GM10248 (cell line): ENCODE results near the gene ORM2.

ENCODE experiments used
- CTCF ChIA-PET: fragments of 300-600 bp; sonication (Branson Sonifier 250); formaldehyde crosslinking; extraction: SDS; loops from one replicate; lab custom pipeline; 2021; ENCODE audit warnings: antibody characterized with exemption; lab: Yijun Ruan, JAX
- POLR2A ChIA-PET: fragments of 350-650 bp; sonication (Branson Sonifier 250); formaldehyde crosslinking; extraction: SDS; loops from one replicate; lab custom pipeline; 2020; ENCODE audit warnings: antibody characterized with exemption; lab: Yijun Ruan, JAX
- DNase-seq: peaks from one replicate; pipeline ENCODE4 v3.0.0; 2012; ENCODE audit errors: extremely low spot score
- CTCF ChIP-seq: IDR thresholded peaks from 2 replicates; pipeline ENCODE4 v1.5.1; 2012; ENCODE audit warnings: mild to moderate bottlenecking, low read depth; ENCODE audit errors: extremely low read depth, missing control alignments, control extremely low read depth

The ORM2 gene

DNA sequence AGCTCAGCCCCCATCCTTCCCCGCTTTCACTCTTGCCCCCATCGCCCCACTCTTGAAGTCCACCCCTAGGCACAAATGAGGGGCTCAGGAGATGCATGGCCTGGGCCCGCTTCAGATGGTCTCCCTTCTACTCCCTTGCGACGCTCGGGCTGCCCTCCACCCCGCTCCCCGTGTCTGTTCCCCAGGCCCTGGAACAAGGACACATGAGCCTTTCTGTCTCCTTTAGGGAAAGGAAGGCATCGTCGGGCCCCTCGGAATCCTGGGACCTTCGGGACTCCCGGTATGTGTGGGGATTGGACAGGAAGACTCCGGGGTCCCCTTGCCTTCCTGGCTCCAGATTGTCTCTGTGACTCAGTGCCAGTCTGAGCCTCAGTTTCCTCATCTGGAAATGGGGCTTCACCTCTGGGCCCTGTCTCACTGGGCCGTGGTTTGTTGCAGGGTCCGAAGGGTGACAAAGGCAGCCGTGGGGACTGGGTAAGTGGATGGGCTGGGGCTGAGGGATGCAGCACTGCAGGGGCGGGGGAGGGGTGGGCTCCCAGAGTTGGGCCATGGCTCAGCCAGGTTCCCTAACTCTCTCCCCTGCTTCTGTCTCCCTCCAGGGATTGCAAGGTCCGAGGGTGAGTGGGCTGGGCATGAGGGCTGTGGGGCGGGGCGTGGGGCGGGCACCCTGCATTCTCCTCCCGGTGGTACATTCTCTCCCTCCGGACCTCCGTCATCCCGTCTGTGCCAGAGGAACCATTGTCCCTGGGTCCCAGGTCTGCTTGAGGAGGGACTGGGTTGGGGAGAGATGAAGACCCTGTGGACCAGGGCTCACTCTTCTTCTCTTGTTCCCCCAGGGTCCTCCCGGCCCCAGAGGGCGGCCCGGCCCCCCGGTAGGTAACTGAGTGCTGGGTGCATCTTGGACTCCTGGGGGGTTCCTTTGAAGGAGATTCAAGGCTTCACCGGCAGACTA, 28.5 kb upstream of the ORM2 start:
- DNase-seq: no peak
- TF ChIP-seq CTCF: no peak
- ChIA-PET CTCF (interaction anchor here (1.9 to 2.2 kb wide), 2 partner anchors 10 to 219 kb away, joined by 10 to 12 read pairs; no protein-coding TSS in a partner anchor), POLR2A (no interaction called here)

DNA sequence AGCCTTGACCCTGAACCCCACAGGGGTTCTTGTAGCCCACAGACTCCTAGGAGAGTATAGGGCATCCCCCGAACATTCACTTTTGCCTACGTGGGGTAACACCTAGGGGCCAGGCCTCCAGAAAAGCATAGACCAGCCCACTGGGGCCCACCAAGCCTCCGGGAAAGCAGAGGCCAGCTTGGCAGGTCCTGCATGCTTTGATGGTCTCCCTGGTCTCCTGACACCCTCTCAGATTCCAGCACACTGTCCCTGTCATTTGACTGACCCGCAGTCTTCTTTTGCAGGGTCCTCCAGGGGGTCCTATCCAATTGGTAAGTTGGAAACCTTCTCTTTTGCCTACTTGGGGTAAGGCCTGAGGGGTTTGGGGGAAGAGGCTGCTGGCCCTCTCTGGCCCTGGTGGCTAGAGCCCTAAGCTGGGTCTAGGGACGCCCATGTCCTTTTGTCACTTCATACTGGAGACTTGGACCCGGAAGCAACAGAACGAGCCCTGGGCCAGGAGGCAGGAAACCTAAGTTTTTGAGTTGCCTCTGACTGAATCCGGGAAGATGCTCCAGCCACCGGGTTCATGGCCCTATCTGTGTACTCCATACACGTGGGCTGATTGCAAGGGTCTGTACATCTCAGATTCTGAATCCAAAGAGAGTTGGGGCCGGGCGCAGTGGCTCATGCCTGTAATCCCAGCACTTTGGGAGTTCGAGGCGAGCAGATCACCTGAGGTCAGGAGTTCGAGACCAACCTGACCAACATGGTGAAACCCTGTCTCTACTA, 27.7 kb upstream of the ORM2 start:
- no peak for DNase-seq
- TF ChIP-seq CTCF: no peak
- CTCF ChIA-PET: no interaction called here
- POLR2A ChIA-PET: no interaction called here

- ChIA-PET POLR2A (no interaction called here), CTCF (no interaction called here)
- DNase-seq: no peak
- no peak for TF ChIP-seq CTCF
Measured at GRCh38 chr9:114302727-114303126, 26.9 kb upstream of the ORM2 start.

GRCh38 chr9:114303571-114303970, 26.1 kb upstream of the ORM2 start:
- ChIA-PET CTCF (interaction anchor here (1.1 to 1.6 kb wide), 3 partner anchors 13 to 226 kb away, joined by 3 to 7 read pairs (median 5); no protein-coding TSS in a partner anchor), POLR2A (no interaction called here)

DNA sequence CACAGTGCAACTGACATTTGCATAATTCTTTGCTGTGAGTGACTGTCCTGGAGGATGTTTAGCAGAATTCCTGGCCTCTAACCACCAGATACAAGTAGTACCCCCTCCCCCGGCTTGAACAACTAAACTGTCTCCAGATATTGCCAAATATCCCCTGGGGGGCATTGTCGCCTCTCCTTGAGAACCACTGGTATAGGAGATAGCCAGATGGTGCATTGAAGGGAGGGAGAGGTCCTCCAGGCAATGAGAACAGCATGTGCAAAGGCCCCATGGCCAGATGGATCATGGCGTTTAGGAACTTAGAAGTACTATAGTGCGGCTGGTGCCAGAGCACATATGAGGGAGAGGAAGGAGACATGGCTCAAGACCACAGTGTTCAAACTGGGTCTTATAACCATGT, 25.7 kb upstream of the ORM2 start:
- ChIA-PET CTCF (interaction anchor here (1.1 to 1.6 kb wide), 4 partner anchors 13 to 226 kb away, joined by 3 to 7 read pairs (median 4); no protein-coding TSS in a partner anchor), POLR2A (no interaction called here)
- DNase-seq: no peak

More at GRCh38 chr9:114303571-114303970, 26.1 kb upstream of the ORM2 start:
- DNase-seq: no peak
- no peak for TF ChIP-seq CTCF

More for the DNA sequence above, 25.7 kb upstream of the ORM2 start:
- no peak for TF ChIP-seq CTCF
